ENCODE measurements around the gene PEX14. TPM values are rescaled to one million over a fixed set of nuclear protein-coding genes. Genes with fewer than 3 reads are reported as not detected.

The PEX14 gene
- total RNA-seq, 5 donors from 2014 or later (not counting 1 experiment from before 2014, with no cell fraction given): 22.3 to 24.5 (median 22.7) TPM

- DNase-seq: no peak
- ChIA-PET CTCF (no interaction called here), POLR2A (no interaction called here)
- no peak for ATAC-seq (replicated peaks in 1 of 4)
- 95% methylated on average over 41 of the region's 41 CpGs for WGBS (ENCODE audit: insufficient coverage)
- no peak overlapping the region for H3K27ac ChIP-seq (ENCODE audit: low read length)
- Mint-ChIP-seq H3K4me1 (no peaks in the 10 kb centered on the region), H3K9me3 (no peaks in the 10 kb centered on the region), H3K27me3 (no peaks in the 10 kb centered on the region), H3K27ac (no peak overlapping the region), H3K36me3 (peaks cover 10% of the 10 kb centered on the region), H3K4me3 (no peak overlapping the region)
- H3K9me3 ChIP-seq: no peaks in the 10 kb centered on the region
- H3K36me3 ChIP-seq (ENCODE audit: control insufficient read depth in 2 of 2, extremely low read depth in 1 of 2, insufficient read depth in 1 of 2, low read length in 1 of 2): peaks cover 4 to 6% of the 10 kb centered on the region in 2 donors
- H3K4me3 ChIP-seq (ENCODE audit: control insufficient read depth in 1 of 2, extremely low read depth in 1 of 2, low read length in 1 of 2): no peak overlapping the region
- H3K4me1 ChIP-seq (ENCODE audit: control insufficient read depth in 1 of 2, extremely low read depth in 1 of 2, insufficient read depth in 2 of 2, low read length in 2 of 2): no peaks in the 10 kb centered on the region
- H3K27me3 ChIP-seq (replicated peaks in 1 of 2; ENCODE audit: control insufficient read depth in 2 of 2, extremely low read depth in 1 of 2, insufficient read depth in 2 of 2, low read length in 1 of 2): no peaks in the 10 kb centered on the region
Measured at GRCh38 chr1:10653370-10654125, 178.8 kb downstream of the PEX14 start.

GRCh38 chr1:10655002-10655401 lies 180.3 kb downstream of the PEX14 start:
- ChIA-PET CTCF (no interaction called here), POLR2A (no interaction called here)
- Histone ChIP-seq H3K9me3 (no peaks in the 10 kb centered on the region), H3K4me3 (ENCODE audit: control insufficient read depth in 1 of 2, extremely low read depth in 1 of 2, low read length in 1 of 2) (no peak overlapping the region), H3K36me3 (ENCODE audit: control insufficient read depth in 2 of 2, extremely low read depth in 1 of 2, insufficient read depth in 1 of 2, low read length in 1 of 2) (peaks cover 10 to 11% of the 10 kb centered on the region in 2 donors), H3K27me3 (replicated peaks in 1 of 2; ENCODE audit: control insufficient read depth in 2 of 2, extremely low read depth in 1 of 2, insufficient read depth in 2 of 2, low read length in 1 of 2) (no peaks in the 10 kb centered on the region), H3K4me1 (ENCODE audit: control insufficient read depth in 1 of 2, extremely low read depth in 1 of 2, insufficient read depth in 2 of 2, low read length in 2 of 2) (no peaks in the 10 kb centered on the region), H3K27ac (ENCODE audit: low read length) (no peak overlapping the region)
- H3K27me3 Mint-ChIP-seq: no peaks in the 10 kb centered on the region
- no peaks in the 10 kb centered on the region for H3K4me1 Mint-ChIP-seq
- no peaks in the 10 kb centered on the region for H3K9me3 Mint-ChIP-seq
- H3K36me3 Mint-ChIP-seq: peaks cover 10% of the 10 kb centered on the region
- 85% methylated on average over 8 of the region's 10 CpGs for WGBS (ENCODE audit: insufficient coverage)
- H3K27ac Mint-ChIP-seq: no peak overlapping the region
- no peak overlapping the region for H3K4me3 Mint-ChIP-seq
- ATAC-seq (replicated peaks in 1 of 4) (no peak), DNase-seq (no peak)

GRCh38 chr1:10656431-10656830 lies 181.7 kb downstream of the PEX14 start:
- no peaks in the 10 kb centered on the region for H3K4me1 ChIP-seq (ENCODE audit: control insufficient read depth in 1 of 2, extremely low read depth in 1 of 2, insufficient read depth in 2 of 2, low read length in 2 of 2)
- H3K36me3 Mint-ChIP-seq: peaks cover 10% of the 10 kb centered on the region
- peaks cover 10 to 11% of the 10 kb centered on the region in 2 donors for H3K36me3 ChIP-seq (ENCODE audit: control insufficient read depth in 2 of 2, extremely low read depth in 1 of 2, insufficient read depth in 1 of 2, low read length in 1 of 2)
- WGBS (ENCODE audit: insufficient coverage): 90% methylated on average over 8 of the region's 15 CpGs
- no peaks in the 10 kb centered on the region for H3K27me3 Mint-ChIP-seq
- H3K27ac ChIP-seq (ENCODE audit: low read length): no peak overlapping the region
- no peak for DNase-seq
- H3K9me3 ChIP-seq: no peaks in the 10 kb centered on the region
- POLR2A ChIA-PET: no interaction called here
- no peaks in the 10 kb centered on the region for H3K4me1 Mint-ChIP-seq
- no peak overlapping the region for H3K4me3 ChIP-seq (ENCODE audit: control insufficient read depth in 1 of 2, extremely low read depth in 1 of 2, low read length in 1 of 2)
- no peak for ATAC-seq (replicated peaks in 1 of 4)
- no peak overlapping the region for H3K4me3 Mint-ChIP-seq
- CTCF ChIA-PET: no interaction called here
- H3K27me3 ChIP-seq (replicated peaks in 1 of 2; ENCODE audit: control insufficient read depth in 2 of 2, extremely low read depth in 1 of 2, insufficient read depth in 2 of 2, low read length in 1 of 2): no peaks in the 10 kb centered on the region
- H3K9me3 Mint-ChIP-seq: no peaks in the 10 kb centered on the region
- H3K27ac Mint-ChIP-seq: no peak overlapping the region

- Histone ChIP-seq H3K27me3 (replicated peaks in 1 of 2; ENCODE audit: control insufficient read depth in 2 of 2, extremely low read depth in 1 of 2, insufficient read depth in 2 of 2, low read length in 1 of 2) (no peaks in the 10 kb centered on the region), H3K36me3 (ENCODE audit: control insufficient read depth in 2 of 2, extremely low read depth in 1 of 2, insufficient read depth in 1 of 2, low read length in 1 of 2) (peaks cover 10 to 11% of the 10 kb centered on the region in 2 donors), H3K27ac (ENCODE audit: low read length) (no peak overlapping the region), H3K9me3 (no peaks in the 10 kb centered on the region), H3K4me3 (ENCODE audit: control insufficient read depth in 1 of 2, extremely low read depth in 1 of 2, low read length in 1 of 2) (no peak overlapping the region), H3K4me1 (ENCODE audit: control insufficient read depth in 1 of 2, extremely low read depth in 1 of 2, insufficient read depth in 2 of 2, low read length in 2 of 2) (no peaks in the 10 kb centered on the region)
- ChIA-PET POLR2A (no interaction called here), CTCF (no interaction called here)
- H3K27me3 Mint-ChIP-seq: no peaks in the 10 kb centered on the region
- no peaks in the 10 kb centered on the region for H3K4me1 Mint-ChIP-seq
- H3K27ac Mint-ChIP-seq: no peak overlapping the region
- no peaks in the 10 kb centered on the region for H3K9me3 Mint-ChIP-seq
- peaks cover 9% of the 10 kb centered on the region for H3K36me3 Mint-ChIP-seq
- no peak for ATAC-seq (replicated peaks in 1 of 4)
- 91% methylated on average over 13 of the region's 29 CpGs for WGBS (ENCODE audit: insufficient coverage)
- no peak overlapping the region for H3K4me3 Mint-ChIP-seq
- DNase-seq: no peak
Measured at GRCh38 chr1:10657088-10657847, 182.5 kb downstream of the PEX14 start.

GRCh38 chr1:10658396-10659066 lies 183.8 kb downstream of the PEX14 start:
- Mint-ChIP-seq H3K9me3 (no peaks in the 10 kb centered on the region), H3K27ac (no peak overlapping the region), H3K27me3 (no peaks in the 10 kb centered on the region), H3K4me1 (no peaks in the 10 kb centered on the region), H3K4me3 (no peak overlapping the region), H3K36me3 (peaks cover 8% of the 10 kb centered on the region)
- peaks cover 10 to 11% of the 10 kb centered on the region in 2 donors for H3K36me3 ChIP-seq (ENCODE audit: control insufficient read depth in 2 of 2, extremely low read depth in 1 of 2, insufficient read depth in 1 of 2, low read length in 1 of 2)
- ATAC-seq (replicated peaks in 1 of 4) (no peak), DNase-seq (no peak)
- H3K4me3 ChIP-seq (ENCODE audit: control insufficient read depth in 1 of 2, extremely low read depth in 1 of 2, low read length in 1 of 2): no peak overlapping the region
- H3K9me3 ChIP-seq: no peaks in the 10 kb centered on the region
- no peaks in the 10 kb centered on the region for H3K4me1 ChIP-seq (ENCODE audit: control insufficient read depth in 1 of 2, extremely low read depth in 1 of 2, insufficient read depth in 2 of 2, low read length in 2 of 2)
- ChIA-PET CTCF (no interaction called here), POLR2A (no interaction called here)
- no peak overlapping the region for H3K27ac ChIP-seq (ENCODE audit: low read length)
- H3K27me3 ChIP-seq (replicated peaks in 1 of 2; ENCODE audit: control insufficient read depth in 2 of 2, extremely low read depth in 1 of 2, insufficient read depth in 2 of 2, low read length in 1 of 2): no peaks in the 10 kb centered on the region
- WGBS (ENCODE audit: insufficient coverage): 83% methylated on average over 12 of the region's 19 CpGs

- Histone ChIP-seq H3K27me3 (replicated peaks in 1 of 2; ENCODE audit: control insufficient read depth in 2 of 2, extremely low read depth in 1 of 2, insufficient read depth in 2 of 2, low read length in 1 of 2) (no peaks in the 10 kb centered on the region), H3K9me3 (no peaks in the 10 kb centered on the region), H3K4me3 (ENCODE audit: control insufficient read depth in 1 of 2, extremely low read depth in 1 of 2, low read length in 1 of 2) (no peak overlapping the region), H3K4me1 (ENCODE audit: control insufficient read depth in 1 of 2, extremely low read depth in 1 of 2, insufficient read depth in 2 of 2, low read length in 2 of 2) (no peaks in the 10 kb centered on the region), H3K36me3 (ENCODE audit: control insufficient read depth in 2 of 2, extremely low read depth in 1 of 2, insufficient read depth in 1 of 2, low read length in 1 of 2) (peaks cover 8 to 10% of the 10 kb centered on the region in 2 donors), H3K27ac (ENCODE audit: low read length) (no peak overlapping the region)
- CTCF ChIA-PET: no interaction called here
- peaks cover 2% of the 10 kb centered on the region for H3K36me3 Mint-ChIP-seq
- 89% methylated on average over 13 of the region's 18 CpGs for WGBS (ENCODE audit: insufficient coverage)
- DNase-seq (no peak), ATAC-seq (replicated peaks in 1 of 4) (peak in 1 of 4 experiments; percentile 15)
- no peaks in the 10 kb centered on the region for H3K9me3 Mint-ChIP-seq
- no peaks in the 10 kb centered on the region for H3K4me1 Mint-ChIP-seq
- POLR2A ChIA-PET: no interaction called here
- H3K27ac Mint-ChIP-seq: no peak overlapping the region
- H3K4me3 Mint-ChIP-seq: no peak overlapping the region
- H3K27me3 Mint-ChIP-seq: no peaks in the 10 kb centered on the region
Measured at GRCh38 chr1:10659218-10659617, 184.5 kb downstream of the PEX14 start.

Measured in T-cell (primary cell).